Ammon's horn (tissue), 1 donor: ENCODE results near the gene GOLGA6L4.
"Not testable (repeated sequence)": the region's sequence is repeated elsewhere in the genome, so short reads cannot be mapped to it uniquely, and the experiment has no call there.

Experiments used
- DNase-seq: peaks from one replicate; pipeline ENCODE4 v3.0.0-alpha.2; 2016; ENCODE audit warnings: low spot score

The GOLGA6L4 gene

GRCh38 chr15:84235573-84235972 is at the start of gene GOLGA6L4:
Gene GOLGA6L4, plus strand, starts transcription at chr15:84235773. Its CDS starts 62 bp downstream, at chr15:84235835.
- not testable (repeated sequence) for DNase-seq

GRCh38 chr15:84192982-84193381 is 42.6 kb upstream of the GOLGA6L4 start:
- DNase-seq = not testable (repeated sequence)

GRCh38 chr15:84195603-84196002 is 40.0 kb upstream of the GOLGA6L4 start:
- not testable (repeated sequence) for DNase-seq

GRCh38 chr15:84196530-84197188 is 38.9 kb upstream of the GOLGA6L4 start:
- DNase-seq = not testable (repeated sequence)

GRCh38 chr15:84199865-84200264 is 35.7 kb upstream of the GOLGA6L4 start:
- DNase-seq = not testable (repeated sequence)

GRCh38 chr15:84246441-84246840 is 10.9 kb downstream of the GOLGA6L4 start:
- DNase-seq = not testable (repeated sequence)
